ENCODE results near the gene CALY. TPM values are rescaled to one million over a fixed set of nuclear protein-coding genes. Genes with fewer than 3 reads are reported as not detected.

The CALY gene
- total RNA-seq, 2 donors from 2014 or later = 0.98 TPM; not detected in 1

GRCh38 chr10:133277993-133278576 lies 58.6 kb downstream of the CALY start:
- no peaks in the 10 kb centered on the region for H3K9me3 ChIP-seq
- no peak overlapping the region for H3K27ac ChIP-seq
- H3K4me1 ChIP-seq = peaks cover 0 to 22% of the 10 kb centered on the region in 2 donors
- H3K27me3 ChIP-seq = peaks cover 5% of the 10 kb centered on the region in 2 donors
- no peak for DNase-seq (ENCODE audit: low spot score)
- TF ChIP-seq, protein P1, sequence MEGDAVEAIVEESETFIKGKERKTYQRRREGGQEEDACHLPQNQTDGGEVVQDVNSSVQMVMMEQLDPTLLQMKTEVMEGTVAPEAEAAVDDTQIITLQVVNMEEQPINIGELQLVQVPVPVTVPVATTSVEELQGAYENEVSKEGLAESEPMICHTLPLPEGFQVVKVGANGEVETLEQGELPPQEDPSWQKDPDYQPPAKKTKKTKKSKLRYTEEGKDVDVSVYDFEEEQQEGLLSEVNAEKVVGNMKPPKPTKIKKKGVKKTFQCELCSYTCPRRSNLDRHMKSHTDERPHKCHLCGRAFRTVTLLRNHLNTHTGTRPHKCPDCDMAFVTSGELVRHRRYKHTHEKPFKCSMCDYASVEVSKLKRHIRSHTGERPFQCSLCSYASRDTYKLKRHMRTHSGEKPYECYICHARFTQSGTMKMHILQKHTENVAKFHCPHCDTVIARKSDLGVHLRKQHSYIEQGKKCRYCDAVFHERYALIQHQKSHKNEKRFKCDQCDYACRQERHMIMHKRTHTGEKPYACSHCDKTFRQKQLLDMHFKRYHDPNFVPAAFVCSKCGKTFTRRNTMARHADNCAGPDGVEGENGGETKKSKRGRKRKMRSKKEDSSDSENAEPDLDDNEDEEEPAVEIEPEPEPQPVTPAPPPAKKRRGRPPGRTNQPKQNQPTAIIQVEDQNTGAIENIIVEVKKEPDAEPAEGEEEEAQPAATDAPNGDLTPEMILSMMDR (IDR thresholded peaks at IDR 0.05) = no peak
- no peak overlapping the region for H3K4me3 ChIP-seq
- peaks cover 40% of the 10 kb centered on the region for H3K36me3 ChIP-seq

DNA sequence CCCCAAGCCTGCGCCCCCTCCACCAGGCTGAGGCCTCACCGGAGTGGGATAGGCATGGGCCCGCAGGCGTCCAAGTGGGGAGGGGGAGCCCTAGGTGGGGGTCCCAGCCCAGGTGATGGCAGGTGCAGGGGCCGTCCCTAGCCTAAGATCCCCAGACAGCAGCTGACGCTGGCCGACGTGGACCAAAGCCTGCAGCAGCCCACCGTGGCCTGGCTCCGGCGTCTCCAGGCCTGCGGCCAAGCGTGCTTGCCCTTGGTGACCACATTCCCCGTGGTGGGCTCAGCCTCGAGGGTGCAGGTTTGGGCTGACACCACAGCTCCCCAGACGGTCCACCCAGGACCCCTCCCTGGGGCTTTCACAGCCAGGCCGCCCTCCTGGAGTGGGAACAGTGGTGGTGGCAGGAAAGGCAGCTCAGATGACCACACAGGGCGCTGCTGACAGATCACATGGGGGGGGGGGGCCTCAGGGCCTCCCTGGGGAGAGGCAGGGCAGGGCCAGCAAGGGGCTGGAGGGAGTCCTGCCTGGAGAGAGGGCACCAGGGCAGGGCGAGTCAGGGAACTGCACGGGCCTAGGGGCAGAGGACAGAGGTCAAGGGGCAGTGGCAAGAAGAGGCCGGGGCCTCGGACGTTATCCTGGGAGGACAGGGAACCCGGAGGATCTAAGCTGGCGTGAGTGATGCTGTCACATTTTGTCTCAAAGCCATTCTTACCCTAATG lies 59.3 kb downstream of the CALY start:
- H3K4me1 ChIP-seq = peaks cover 0 to 22% of the 10 kb centered on the region in 2 donors
- no peak for DNase-seq (ENCODE audit: low spot score)
- H3K36me3 ChIP-seq = peaks cover 34% of the 10 kb centered on the region
- H3K9me3 ChIP-seq = no peaks in the 10 kb centered on the region
- H3K27me3 ChIP-seq = peaks cover 5% of the 10 kb centered on the region in 2 donors
- H3K27ac ChIP-seq = no peak overlapping the region
- TF ChIP-seq, protein P1 (IDR thresholded peaks at IDR 0.05) = no peak
- H3K4me3 ChIP-seq = no peak overlapping the region

DNA sequence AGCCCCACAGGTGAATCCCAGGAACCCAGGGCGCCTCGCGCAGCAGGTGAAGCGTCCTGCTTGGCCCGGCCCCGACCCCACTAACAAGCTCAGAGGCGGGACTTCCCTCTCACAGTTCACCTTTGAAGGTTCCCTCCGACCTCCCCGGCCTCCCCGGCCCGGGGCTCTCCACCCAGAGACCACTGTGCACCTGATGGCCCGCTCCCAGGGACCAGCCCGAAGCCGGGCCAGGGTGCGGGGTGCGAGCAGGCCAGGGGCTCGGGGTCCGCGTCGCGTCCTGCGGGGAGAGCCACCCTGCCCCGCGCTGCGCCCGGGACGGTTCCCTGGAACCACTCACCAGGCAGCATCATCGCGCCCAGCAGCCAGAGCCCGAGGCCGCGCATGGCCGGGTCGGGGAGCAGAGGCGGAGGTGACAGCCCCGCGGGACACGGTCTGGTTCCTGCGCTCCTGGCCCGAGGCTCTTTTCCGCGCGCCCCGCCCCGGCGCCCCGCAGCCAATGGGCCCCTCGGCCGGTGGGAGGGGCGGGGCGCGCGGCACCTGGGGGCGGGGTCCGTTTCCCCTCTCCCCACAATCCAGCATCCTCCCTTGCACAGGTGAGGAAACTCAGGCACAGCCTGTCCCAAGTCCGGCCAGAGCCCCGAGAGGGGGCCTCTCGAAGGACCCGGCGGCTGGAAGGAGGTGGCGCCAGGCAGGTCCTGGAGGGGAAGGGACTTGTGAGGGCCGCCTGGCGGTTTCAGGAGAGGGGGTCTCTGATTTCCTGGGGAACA lies 60.1 kb downstream of the CALY start, which contains the start of gene ADAM8:
Gene ADAM8 (minus strand): TSS at position 434 of the 767 bp plus-strand sequence. CDS start 51 bp downstream, at position 383.
- Histone ChIP-seq H3K27me3 (peaks cover 5% of the 10 kb centered on the region in 2 donors), H3K4me3 (peak within 1 kb of the TSS in 1 of 2 donors; percentile 13), H3K27ac (no peak within 1 kb of the TSS), H3K36me3 (peaks cover 25% of the 10 kb centered on the region), H3K4me1 (peaks cover 0 to 22% of the 10 kb centered on the region in 2 donors), H3K9me3 (no peaks in the 10 kb centered on the region)
- no peak for DNase-seq (ENCODE audit: low spot score)
- TF ChIP-seq, protein P1 (IDR thresholded peaks at IDR 0.05) = no peak

DNA sequence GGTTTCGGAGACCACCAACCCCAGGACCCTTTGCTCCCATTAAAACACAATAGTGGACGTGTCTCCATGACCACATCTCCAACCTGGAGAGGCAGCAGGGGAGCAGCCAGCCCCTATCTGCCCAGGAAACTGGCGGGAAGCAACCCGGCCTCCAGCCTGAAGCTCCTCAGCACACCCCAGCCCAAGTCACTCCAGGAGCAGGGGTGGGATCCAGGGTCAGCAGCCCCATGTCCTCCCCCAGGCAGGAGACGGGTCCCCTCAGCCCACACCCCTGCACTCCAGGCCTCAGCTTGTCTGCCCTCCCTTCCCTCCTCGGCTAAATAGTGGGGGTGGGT lies 60.6 kb downstream of the CALY start:
- DNase-seq (ENCODE audit: low spot score) = no peak
- peaks cover 0 to 22% of the 10 kb centered on the region in 2 donors for H3K4me1 ChIP-seq
- peaks cover 20% of the 10 kb centered on the region for H3K36me3 ChIP-seq
- no peaks in the 10 kb centered on the region for H3K9me3 ChIP-seq
- peaks cover 5% of the 10 kb centered on the region in 2 donors for H3K27me3 ChIP-seq
- peak overlapping the region in 1 of 2 donors; percentile 13 for H3K4me3 ChIP-seq
- H3K27ac ChIP-seq = no peak overlapping the region
- TF ChIP-seq, protein P1 (IDR thresholded peaks at IDR 0.05) = no peak

DNA sequence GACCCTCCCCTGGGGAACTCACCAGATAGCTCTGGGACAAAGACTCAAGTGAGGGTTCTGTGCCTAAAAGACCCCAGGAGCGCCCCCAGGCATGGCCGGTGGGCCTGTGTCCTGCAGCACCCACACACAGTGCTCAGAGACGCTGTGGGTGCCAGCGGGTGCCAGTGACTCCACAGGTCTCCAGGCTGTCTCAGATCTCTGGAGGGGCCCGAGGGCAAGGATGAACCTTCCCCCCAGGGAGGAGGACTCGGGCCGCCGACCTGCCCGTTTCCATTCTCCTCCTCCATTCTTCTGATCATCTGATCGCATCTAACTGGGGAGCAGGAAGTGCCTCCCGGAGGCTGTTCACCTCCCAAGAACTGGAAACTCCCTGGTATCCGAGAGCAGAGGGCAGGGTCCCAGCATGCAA lies 61.0 kb downstream of the CALY start:
- H3K27ac ChIP-seq = no peak overlapping the region
- no peaks in the 10 kb centered on the region for H3K9me3 ChIP-seq
- H3K27me3 ChIP-seq = peaks cover 5% of the 10 kb centered on the region in 2 donors
- DNase-seq (ENCODE audit: low spot score) = no peak
- TF ChIP-seq, protein P1 (IDR thresholded peaks at IDR 0.05) = no peak
- peak overlapping the region in 1 of 2 donors; percentile 13 for H3K4me3 ChIP-seq
- H3K36me3 ChIP-seq = peaks cover 18% of the 10 kb centered on the region
- peaks cover 0 to 22% of the 10 kb centered on the region in 2 donors for H3K4me1 ChIP-seq

Data from right atrium auricular region (tissue), 2 donors.